GM23338 (cell line): ENCODE measurements around the gene CFAP77.

Experiments
- CTCF ChIP-seq, 2 experiments: fragments of 200-600 bp in 1 of 2; sonication (generic) in 1 of 2; conservative IDR thresholded peaks; 2 replicates each; pipeline versions ENCODE4 v1.5.1 to v1.6.1; 2016 to 2017; ENCODE audit warnings: antibody characterized with exemption in 2 of 2, low read depth in 2 of 2, mild to moderate bottlenecking in 2 of 2, moderate library complexity in 1 of 2
- EZH2 ChIP-seq: fragments of 200-600 bp; sonication (generic); IDR thresholded peaks from one replicate; pipeline ENCODE4 v1.8.0; 2017; ENCODE audit warnings: antibody characterized with exemption, mild to moderate bottlenecking, low read depth; ENCODE audit not compliant: unreplicated experiment
- JUNB ChIP-seq: IDR thresholded peaks from one replicate; pipeline ENCODE4 v1.6.1; 2016; ENCODE audit warnings: antibody characterized with exemption; ENCODE audit not compliant: unreplicated experiment
- POLR2AphosphoS5 ChIP-seq: IDR thresholded peaks from 2 replicates; pipeline ENCODE4 v1.6.1; 2016; ENCODE audit warnings: antibody characterized with exemption, low read depth
- TF ChIP-seq, protein P1 (sequence below): IDR thresholded peaks from one replicate; pipeline ENCODE4 v1.6.1; 2018; ENCODE audit warnings: antibody characterized with exemption; ENCODE audit not compliant: unreplicated experiment

DNA sequence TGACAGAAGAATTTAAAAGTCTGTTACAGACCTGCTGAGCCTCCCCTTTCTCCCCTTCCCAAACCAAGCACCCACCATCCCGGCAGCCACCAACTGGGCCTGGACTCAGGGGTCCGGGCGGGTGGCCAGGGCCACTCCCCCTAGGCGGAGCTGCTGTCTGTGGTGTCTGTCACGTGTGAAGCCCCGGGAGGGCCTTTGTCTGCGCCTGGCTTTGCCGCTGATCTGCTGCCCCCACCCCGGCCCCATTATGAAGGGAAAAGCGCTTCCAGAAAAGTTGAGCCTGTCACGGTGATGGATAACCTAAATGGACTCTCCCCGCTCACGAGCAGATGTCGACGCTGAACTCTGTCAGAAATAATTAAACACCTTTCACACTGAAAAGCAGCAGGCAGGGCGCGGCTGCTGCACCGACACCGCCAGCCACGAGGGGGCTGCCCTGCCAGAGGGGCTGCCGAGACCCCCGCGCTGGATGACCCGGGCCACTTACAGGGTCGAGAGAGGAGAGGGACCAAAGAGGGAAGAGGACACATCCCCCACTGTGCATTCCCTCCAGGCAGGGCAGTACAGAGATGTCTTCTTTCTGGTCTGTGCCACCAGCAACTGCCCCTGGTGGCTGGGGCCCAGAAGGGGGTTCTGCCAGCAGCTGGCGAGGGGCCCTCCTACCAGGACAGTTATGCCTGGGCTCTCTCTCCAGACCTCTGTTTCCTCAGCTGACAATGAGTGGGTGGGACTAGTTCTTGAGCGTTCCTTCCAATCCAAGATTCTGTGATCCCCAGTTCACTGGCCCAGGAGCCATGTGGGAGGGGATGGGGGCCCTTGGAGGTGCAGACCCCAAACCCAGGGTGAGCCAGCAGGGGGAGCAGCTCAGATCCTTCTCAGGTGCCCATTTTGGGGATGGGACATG is 136.4 kb downstream of the CFAP77 start:
- TF ChIP-seq, protein P1, sequence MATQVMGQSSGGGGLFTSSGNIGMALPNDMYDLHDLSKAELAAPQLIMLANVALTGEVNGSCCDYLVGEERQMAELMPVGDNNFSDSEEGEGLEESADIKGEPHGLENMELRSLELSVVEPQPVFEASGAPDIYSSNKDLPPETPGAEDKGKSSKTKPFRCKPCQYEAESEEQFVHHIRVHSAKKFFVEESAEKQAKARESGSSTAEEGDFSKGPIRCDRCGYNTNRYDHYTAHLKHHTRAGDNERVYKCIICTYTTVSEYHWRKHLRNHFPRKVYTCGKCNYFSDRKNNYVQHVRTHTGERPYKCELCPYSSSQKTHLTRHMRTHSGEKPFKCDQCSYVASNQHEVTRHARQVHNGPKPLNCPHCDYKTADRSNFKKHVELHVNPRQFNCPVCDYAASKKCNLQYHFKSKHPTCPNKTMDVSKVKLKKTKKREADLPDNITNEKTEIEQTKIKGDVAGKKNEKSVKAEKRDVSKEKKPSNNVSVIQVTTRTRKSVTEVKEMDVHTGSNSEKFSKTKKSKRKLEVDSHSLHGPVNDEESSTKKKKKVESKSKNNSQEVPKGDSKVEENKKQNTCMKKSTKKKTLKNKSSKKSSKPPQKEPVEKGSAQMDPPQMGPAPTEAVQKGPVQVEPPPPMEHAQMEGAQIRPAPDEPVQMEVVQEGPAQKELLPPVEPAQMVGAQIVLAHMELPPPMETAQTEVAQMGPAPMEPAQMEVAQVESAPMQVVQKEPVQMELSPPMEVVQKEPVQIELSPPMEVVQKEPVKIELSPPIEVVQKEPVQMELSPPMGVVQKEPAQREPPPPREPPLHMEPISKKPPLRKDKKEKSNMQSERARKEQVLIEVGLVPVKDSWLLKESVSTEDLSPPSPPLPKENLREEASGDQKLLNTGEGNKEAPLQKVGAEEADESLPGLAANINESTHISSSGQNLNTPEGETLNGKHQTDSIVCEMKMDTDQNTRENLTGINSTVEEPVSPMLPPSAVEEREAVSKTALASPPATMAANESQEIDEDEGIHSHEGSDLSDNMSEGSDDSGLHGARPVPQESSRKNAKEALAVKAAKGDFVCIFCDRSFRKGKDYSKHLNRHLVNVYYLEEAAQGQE = no peak
- TF ChIP-seq EZH2 = no peak
- peak; percentile 74 to 78 for TF ChIP-seq CTCF (conservative IDR thresholded peaks at IDR 0.05; ENCODE audit: low read depth in 2 of 2)
- TF ChIP-seq JUNB = no peak
- 0 out of 2 replicates have a peak, but pooled peaks have one; percentile 23 for TF ChIP-seq POLR2AphosphoS5
